Endothelial cell of umbilical vein (primary cell): Measurements from ENCODE around the gene SCLT1.

Experiments
- CTCF ChIP-seq, 2 donors: IDR thresholded peaks; 1 replicate in 1 of 2; 2 replicates in 1 of 2; pipeline ENCODE4 v1.5.1; 2011; ENCODE audit warnings: low read length in 2 of 2, mild to moderate bottlenecking in 2 of 2, moderate library complexity in 2 of 2, control low read depth in 1 of 2, inconsistent platforms in 1 of 2, low read depth in 1 of 2; ENCODE audit not compliant: insufficient read depth in 1 of 2; ENCODE audit errors: extremely low read depth in 1 of 2
- EZH2 ChIP-seq: IDR thresholded peaks from 2 replicates; pipeline ENCODE4 v1.6.1; 2012; ENCODE audit warnings: borderline replicate concordance, low read depth, mild to moderate bottlenecking, moderate library complexity, low read length, inconsistent platforms; ENCODE audit not compliant: severe bottlenecking
- MYC ChIP-seq: IDR thresholded peaks from one replicate; pipeline ENCODE4 v1.6.1; 2011; ENCODE audit warnings: mild to moderate bottlenecking, low read depth, low read length
- POLR2A ChIP-seq: IDR thresholded peaks from 2 replicates; pipeline ENCODE4 v1.6.1; 2012; ENCODE audit warnings: low read depth, mild to moderate bottlenecking, control low read depth, low read length

GRCh38 chr4:128978985-128979384 is 114.4 kb downstream of the SCLT1 start:
- no peak for TF ChIP-seq CTCF (IDR thresholded peaks at IDR 0.05; ENCODE audit: extremely low read depth in 1 of 2, insufficient read depth in 1 of 2, low read depth in 1 of 2, low read length in 2 of 2)
- TF ChIP-seq EZH2 = no peak
- TF ChIP-seq MYC = no peak
- TF ChIP-seq POLR2A = no peak
